BJ (cell line): ENCODE measurements around the gene WBP4. TPM values are rescaled to one million over a fixed set of nuclear protein-coding genes. Genes with fewer than 3 reads are reported as not detected.
A peak's percentile ranks its signal among the peaks of the same experiment; 100 is the strongest.

Experiments
- CTCF ChIA-PET: fragments of 350-600 bp; formaldehyde crosslinking; extraction: SDS; loops from one replicate; lab custom pipeline; 2021; ENCODE audit warnings: antibody characterized with exemption, inconsistent platforms; lab: Yijun Ruan, JAX
- POLR2A ChIA-PET: fragments of 300-600 bp; sonication (Branson Sonifier 250); formaldehyde crosslinking; extraction: SDS; loops from one replicate; lab custom pipeline; 2021; ENCODE audit warnings: antibody characterized with exemption; lab: Charles Lee
- DNase-seq: peaks from one replicate; pipeline ENCODE4 v3.0.0-alpha.2; 2011; ENCODE audit warnings: low read depth
- H3K27me3 ChIP-seq: 2 replicates; pipeline ENCODE4 v1.6.0; 2011; ENCODE audit warnings: low read length; ENCODE audit not compliant: control insufficient read depth, insufficient read depth
- H3K36me3 ChIP-seq: 2 replicates; pipeline ENCODE4 v1.5.1; 2011; ENCODE audit warnings: low read length; ENCODE audit not compliant: control insufficient read depth, insufficient read depth
- H3K4me3 ChIP-seq: 2 replicates; pipeline ENCODE4 v1.5.1; 2011; ENCODE audit warnings: low read depth, mild to moderate bottlenecking, control low read depth, low read length
- CTCF ChIP-seq: IDR thresholded peaks from 2 replicates; pipeline ENCODE4 v1.5.1; 2011; ENCODE audit warnings: low read depth, mild to moderate bottlenecking, control low read depth, inconsistent platforms, low read length, moderate library complexity; ENCODE audit not compliant: insufficient read depth
- polyA plus RNA-seq: library from polyadenylated mRNA; depleted of rRNA; stranded (reverse); fragments of >200 nt; gene quantifications from 2 replicates; pipeline ENCODE4 v1.2.3, GENCODE V29; 2011

WBP4 gene
- polyA plus RNA-seq, 1 experiment = 4.9 TPM

DNA sequence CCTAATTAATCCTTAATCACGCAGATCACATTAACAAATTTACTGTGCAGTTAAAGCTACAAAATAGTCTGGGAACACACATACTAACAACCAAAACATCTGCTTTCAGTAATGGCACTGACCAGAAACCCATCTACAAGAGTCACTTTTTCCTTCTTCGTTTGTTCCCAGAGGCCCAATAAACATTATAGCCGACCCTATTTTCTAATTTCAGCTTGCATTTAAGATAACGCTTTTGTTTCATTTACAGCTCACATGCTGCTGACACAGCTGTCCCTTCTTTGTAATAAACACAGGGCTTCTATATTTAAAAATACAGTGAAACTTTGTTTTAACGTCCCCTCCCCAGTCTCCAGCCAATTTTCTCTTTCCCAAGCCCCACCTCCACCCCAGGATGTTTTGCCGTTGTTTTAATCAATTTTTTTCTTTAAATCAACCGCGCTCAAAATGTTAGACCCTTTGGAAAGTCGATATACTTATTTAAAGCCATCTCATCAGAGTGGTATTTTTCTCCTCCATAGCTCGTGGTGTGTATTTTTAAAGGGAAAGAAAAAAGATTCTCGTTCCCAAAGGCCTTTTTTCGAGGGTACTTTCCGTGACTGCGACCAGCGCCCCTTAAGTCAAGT is 1.7 kb upstream of the WBP4 start:
- POLR2A ChIA-PET = no interaction called here

DNA sequence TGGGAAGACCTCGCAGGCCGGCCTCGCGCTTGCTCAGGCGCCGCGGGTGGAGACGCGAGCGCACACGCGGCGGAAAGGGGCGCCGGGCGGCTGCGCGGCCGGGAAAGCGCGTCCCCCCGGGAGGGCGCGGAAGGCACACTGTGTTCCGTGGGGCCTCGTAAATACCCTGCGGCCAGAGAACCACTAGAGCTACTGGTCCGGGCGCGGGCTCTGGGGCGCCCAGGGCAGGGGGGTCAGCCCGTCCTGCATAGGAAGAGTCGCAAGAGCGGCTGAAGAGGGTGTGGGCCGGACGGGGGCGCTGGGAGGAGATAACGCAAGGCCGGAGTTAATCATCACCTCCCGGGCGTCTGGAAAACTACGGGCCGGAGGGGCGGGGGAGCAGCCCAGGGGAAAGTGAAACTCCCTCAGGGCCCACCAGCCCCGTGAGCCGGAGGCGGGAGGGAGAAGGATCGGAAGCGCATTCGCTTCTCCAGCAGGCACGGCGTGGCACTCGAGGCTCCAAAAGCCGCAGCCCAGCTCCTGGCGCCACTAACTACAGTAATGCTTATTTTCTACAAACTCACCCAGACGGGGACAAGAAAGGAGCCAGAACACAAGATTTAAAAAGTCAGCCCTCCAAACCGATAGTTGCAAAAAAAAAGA is 1.1 kb upstream of the WBP4 start:
- H3K27me3 ChIP-seq = no peaks in the 10 kb centered on the region
- ChIA-PET POLR2A (no interaction called here), CTCF (no interaction called here)
- H3K4me3 ChIP-seq = peak overlapping the region; percentile 80
- peak; percentile 51 for TF ChIP-seq CTCF
- peak; percentile 40 for DNase-seq
- H3K36me3 ChIP-seq = no peaks in the 10 kb centered on the region

More for the DNA sequence above, 1.7 kb upstream of the WBP4 start:
- CTCF ChIA-PET = no interaction called here
- H3K4me3 ChIP-seq = peak overlapping the region; percentile 80
- DNase-seq = no peak
- TF ChIP-seq CTCF = no peak
- H3K36me3 ChIP-seq = no peaks in the 10 kb centered on the region
- no peaks in the 10 kb centered on the region for H3K27me3 ChIP-seq

DNA sequence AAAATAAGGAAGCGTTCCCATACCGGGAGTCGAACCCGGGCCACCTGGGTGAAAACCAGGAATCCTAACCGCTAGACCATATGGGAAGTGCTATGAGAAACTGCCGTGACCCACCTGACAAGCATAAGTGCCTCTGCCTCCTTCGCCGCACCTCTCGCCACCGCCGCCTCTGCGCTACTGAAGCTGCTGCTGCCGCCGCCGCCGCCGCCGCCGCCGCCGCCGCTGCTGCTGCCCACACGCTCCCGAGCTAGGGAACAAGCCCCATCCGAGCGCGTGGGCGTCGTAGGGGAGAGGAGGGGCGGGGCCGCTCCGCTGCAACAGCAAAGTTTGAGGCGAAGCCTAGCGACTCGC is 610 bp upstream of the WBP4 start:
- no peaks in the 10 kb centered on the region for H3K27me3 ChIP-seq
- no peak for TF ChIP-seq CTCF
- ChIA-PET POLR2A (interaction anchor here (0.7 kb wide), 1 partner anchor 303 kb away, joined by 3 read pairs; no protein-coding TSS in a partner anchor), CTCF (interaction anchor here (0.8 kb wide), 1 partner anchor 76 kb away, joined by 4 read pairs; no protein-coding TSS in a partner anchor)
- peak overlapping the region; percentile 80 for H3K4me3 ChIP-seq
- H3K36me3 ChIP-seq = no peaks in the 10 kb centered on the region
- DNase-seq = no peak

GRCh38 chr13:41061914-41062837 is 867 bp downstream of the WBP4 start:
- DNase-seq = no peak
- ChIA-PET CTCF (interaction anchor here (1.5 kb wide), 1 partner anchor 12 kb away, joined by 3 read pairs; no protein-coding TSS in a partner anchor), POLR2A (interaction anchor here (0.6 kb wide), 1 partner anchor 132 kb away, joined by 3 read pairs; the partner anchor contains the start of gene KBTBD7)
- H3K36me3 ChIP-seq = peaks cover 3% of the 10 kb centered on the region
- no peaks in the 10 kb centered on the region for H3K27me3 ChIP-seq
- TF ChIP-seq CTCF = no peak
- H3K4me3 ChIP-seq = peak overlapping the region; percentile 80

DNA sequence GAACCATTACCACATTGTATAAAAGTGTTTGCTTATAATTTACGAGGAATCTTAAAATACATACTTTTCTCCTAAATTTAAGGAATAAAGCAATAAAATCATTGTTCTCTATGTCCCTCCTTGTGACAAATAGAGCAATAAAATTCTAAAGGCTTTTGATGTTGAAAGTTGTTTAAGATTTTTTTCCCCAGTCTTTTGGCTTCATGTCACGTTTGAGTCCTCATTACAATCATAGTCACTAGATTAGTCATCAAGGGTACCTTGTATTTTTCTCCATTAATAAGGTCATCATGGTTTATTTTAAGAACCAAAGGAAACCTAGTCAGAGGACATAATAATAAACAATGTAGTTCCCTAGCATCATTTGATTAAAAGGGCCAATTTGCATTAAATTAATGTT is 3.2 kb downstream of the WBP4 start:
- ChIA-PET POLR2A (interaction anchor here (0.6 to 1.0 kb wide), 2 partner anchors 11 to 39 kb away, joined by 3 read pairs; no protein-coding TSS in a partner anchor), CTCF (interaction anchor here (0.7 to 1.2 kb wide), 3 partner anchors 10 kb away, joined by 3 read pairs; no protein-coding TSS in a partner anchor)
- no peak for TF ChIP-seq CTCF
- peaks cover 5% of the 10 kb centered on the region for H3K36me3 ChIP-seq
- H3K4me3 ChIP-seq = no peak overlapping the region
- DNase-seq = peak; percentile 88
- H3K27me3 ChIP-seq = no peaks in the 10 kb centered on the region
